PC-3 (cell line): ENCODE results near the gene SEPTIN1.

Source experiments
- EZH2 ChIP-seq: fragments of 300-600 bp; sonication (generic); IDR thresholded peaks from one replicate; pipeline ENCODE4 v1.6.1; 2017; ENCODE audit warnings: antibody characterized with exemption, mild to moderate bottlenecking, low read length; ENCODE audit not compliant: unreplicated experiment
- TF ChIP-seq, protein P1 (sequence below): fragments of 300-600 bp; sonication (generic); conservative IDR thresholded peaks from 2 replicates; pipeline ENCODE4 v1.5.1; 2017; ENCODE audit warnings: antibody characterized with exemption, low read depth, mild to moderate bottlenecking, low read length

DNA sequence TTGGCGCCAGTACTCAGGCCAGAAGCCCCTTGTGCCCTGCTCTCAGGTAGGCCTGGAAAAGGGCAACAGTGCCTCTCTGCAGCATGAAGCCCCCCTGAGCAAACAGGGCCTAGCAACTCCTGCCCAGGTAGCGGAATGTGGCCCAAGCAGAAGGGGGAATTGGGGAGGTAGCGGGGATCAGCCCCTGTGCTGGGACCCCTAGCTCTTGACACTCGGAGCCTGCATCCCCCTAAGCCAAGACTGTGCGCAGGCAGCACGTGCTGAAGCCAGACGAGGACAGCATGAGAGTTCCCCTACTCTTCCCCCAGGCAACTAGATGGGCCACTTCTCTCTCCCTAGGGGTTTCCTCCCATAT is 26.4 kb downstream of the SEPTIN1 start:
- TF ChIP-seq, protein P1, sequence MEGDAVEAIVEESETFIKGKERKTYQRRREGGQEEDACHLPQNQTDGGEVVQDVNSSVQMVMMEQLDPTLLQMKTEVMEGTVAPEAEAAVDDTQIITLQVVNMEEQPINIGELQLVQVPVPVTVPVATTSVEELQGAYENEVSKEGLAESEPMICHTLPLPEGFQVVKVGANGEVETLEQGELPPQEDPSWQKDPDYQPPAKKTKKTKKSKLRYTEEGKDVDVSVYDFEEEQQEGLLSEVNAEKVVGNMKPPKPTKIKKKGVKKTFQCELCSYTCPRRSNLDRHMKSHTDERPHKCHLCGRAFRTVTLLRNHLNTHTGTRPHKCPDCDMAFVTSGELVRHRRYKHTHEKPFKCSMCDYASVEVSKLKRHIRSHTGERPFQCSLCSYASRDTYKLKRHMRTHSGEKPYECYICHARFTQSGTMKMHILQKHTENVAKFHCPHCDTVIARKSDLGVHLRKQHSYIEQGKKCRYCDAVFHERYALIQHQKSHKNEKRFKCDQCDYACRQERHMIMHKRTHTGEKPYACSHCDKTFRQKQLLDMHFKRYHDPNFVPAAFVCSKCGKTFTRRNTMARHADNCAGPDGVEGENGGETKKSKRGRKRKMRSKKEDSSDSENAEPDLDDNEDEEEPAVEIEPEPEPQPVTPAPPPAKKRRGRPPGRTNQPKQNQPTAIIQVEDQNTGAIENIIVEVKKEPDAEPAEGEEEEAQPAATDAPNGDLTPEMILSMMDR = no peak
- TF ChIP-seq EZH2 = no peak
